ENCODE data around the gene TBX6. TPM values are rescaled to one million over a fixed set of nuclear protein-coding genes. Genes with fewer than 3 reads are reported as not detected.

Gene TBX6
- total and polyA plus RNA-seq, 2 donors from 2014 or later = 0.62 to 1.6 TPM

- TF ChIP-seq CTCF (IDR thresholded peaks at IDR 0.05; ENCODE audit: borderline replicate concordance, extremely low read depth, insufficient read depth) = no peak
- peaks cover 8 to 29% (median 21%) of the 10 kb centered on the region in 3 donors for H3K36me3 ChIP-seq (ENCODE audit: control insufficient read depth in 2 of 3, insufficient read depth in 3 of 3, low read length in 3 of 3)
- FAIRE-seq = no peak
- H3K27me3 ChIP-seq (ENCODE audit: control insufficient read depth, insufficient read depth, low read length) = no peaks in the 10 kb centered on the region
- peak in 1 of 5 donors; percentile 87 for DNase-seq
- peak overlapping the region; percentile 52 to 97 (median 52) for H3K9ac ChIP-seq (ENCODE audit: low read length in 3 of 3)
- no peaks in the 10 kb centered on the region for H3K9me3 ChIP-seq (ENCODE audit: control insufficient read depth in 2 of 3, insufficient read depth in 1 of 3, low read length in 3 of 3)
- peak overlapping the region; percentile 56 to 91 (median 81) for H3K4me3 ChIP-seq (ENCODE audit: low read length in 3 of 3)
- H3K27ac ChIP-seq (ENCODE audit: low read depth in 2 of 2, low read length in 2 of 2) = peak overlapping the region; percentile 97 to 99
- intact Hi-C loops (cut with DNase I) = no loop called here
- H3K4me1 ChIP-seq (ENCODE audit: control insufficient read depth in 2 of 3, insufficient read depth in 2 of 3, low read depth in 1 of 3, low read length in 3 of 3) = peaks cover 0 to 39% (median 18%) of the 10 kb centered on the region in 3 donors
Measured at GRCh38 chr16:30064729-30065101, 27.0 kb downstream of the TBX6 start.

GRCh38 chr16:30063893-30064728 lies 27.6 kb downstream of the TBX6 start:
- FAIRE-seq (no peak), DNase-seq (peak; percentile 85 to 93 (median 90))
- H3K4me1 ChIP-seq (ENCODE audit: control insufficient read depth in 2 of 3, insufficient read depth in 2 of 3, low read depth in 1 of 3, low read length in 3 of 3) = peaks cover 0 to 33% (median 18%) of the 10 kb centered on the region in 3 donors
- H3K9ac ChIP-seq (ENCODE audit: low read length in 3 of 3) = peak overlapping the region in 2 of 3 donors; percentile 52 to 97
- H3K27ac ChIP-seq (ENCODE audit: low read depth in 2 of 2, low read length in 2 of 2) = peak overlapping the region; percentile 97 to 99
- no peaks in the 10 kb centered on the region for H3K27me3 ChIP-seq (ENCODE audit: control insufficient read depth, insufficient read depth, low read length)
- TF ChIP-seq CTCF (IDR thresholded peaks at IDR 0.05; ENCODE audit: borderline replicate concordance, extremely low read depth, insufficient read depth) = peak; percentile 34
- H3K36me3 ChIP-seq (ENCODE audit: control insufficient read depth in 2 of 3, insufficient read depth in 3 of 3, low read length in 3 of 3) = peaks cover 8 to 23% (median 15%) of the 10 kb centered on the region in 3 donors
- H3K9me3 ChIP-seq (ENCODE audit: control insufficient read depth in 2 of 3, insufficient read depth in 1 of 3, low read length in 3 of 3) = no peaks in the 10 kb centered on the region
- intact Hi-C loops (cut with DNase I) = no loop called here
- peak overlapping the region; percentile 3 to 91 (median 56) for H3K4me3 ChIP-seq (ENCODE audit: low read length in 3 of 3)

- Histone ChIP-seq H3K9ac (ENCODE audit: low read length in 3 of 3) (peak overlapping the region in 2 of 3 donors; percentile 46 to 97), H3K27me3 (ENCODE audit: control insufficient read depth, insufficient read depth, low read length) (no peaks in the 10 kb centered on the region), H3K36me3 (ENCODE audit: control insufficient read depth in 2 of 3, insufficient read depth in 3 of 3, low read length in 3 of 3) (peaks cover 3 to 16% (median 8%) of the 10 kb centered on the region in 3 donors), H3K4me1 (ENCODE audit: control insufficient read depth in 2 of 3, insufficient read depth in 2 of 3, low read depth in 1 of 3, low read length in 3 of 3) (peaks cover 0 to 26% (median 15%) of the 10 kb centered on the region in 3 donors), H3K4me3 (ENCODE audit: low read length in 3 of 3) (peak overlapping the region in 1 of 3 donors; percentile 91), H3K27ac (ENCODE audit: low read depth in 2 of 2, low read length in 2 of 2) (peak overlapping the region; percentile 97 to 99), H3K9me3 (ENCODE audit: control insufficient read depth in 2 of 3, insufficient read depth in 1 of 3, low read length in 3 of 3) (no peaks in the 10 kb centered on the region)
- no peak for FAIRE-seq
- intact Hi-C loops (cut with DNase I) = no loop called here
- no peak for DNase-seq
- TF ChIP-seq CTCF (IDR thresholded peaks at IDR 0.05; ENCODE audit: borderline replicate concordance, extremely low read depth, insufficient read depth) = no peak
Measured at GRCh38 chr16:30063278-30063892, 28.3 kb downstream of the TBX6 start.

Measured in kidney (tissue), 14 donors.